ENCODE data around the gene WASHC4.
"Not testable (repeated sequence)": the region's sequence is repeated elsewhere in the genome, so short reads cannot be mapped to it uniquely, and the experiment has no call there.

WASHC4 gene

GRCh38 chr12:105167346-105167745, 59.8 kb downstream of the WASHC4 start:
- no peak for DNase-seq

DNA sequence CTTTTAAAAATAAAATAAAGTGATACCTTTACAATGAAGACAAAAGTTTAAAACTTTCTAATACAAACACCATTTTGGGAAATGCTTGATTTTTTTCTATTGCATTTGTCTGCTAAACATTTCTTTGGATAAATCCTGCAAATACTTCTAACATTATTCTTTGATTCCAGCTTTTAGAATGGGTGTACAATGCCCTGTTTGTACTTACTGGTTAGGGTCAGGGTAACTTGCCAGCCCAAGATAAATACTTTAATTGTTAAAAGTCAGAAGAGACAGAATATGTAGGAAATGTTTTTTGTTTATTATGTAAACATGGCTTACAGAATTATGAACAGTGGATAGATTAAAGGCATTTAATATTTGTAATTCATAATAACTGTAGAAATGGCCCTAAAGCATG, 60.5 kb downstream of the WASHC4 start:
- no peak for DNase-seq

DNA sequence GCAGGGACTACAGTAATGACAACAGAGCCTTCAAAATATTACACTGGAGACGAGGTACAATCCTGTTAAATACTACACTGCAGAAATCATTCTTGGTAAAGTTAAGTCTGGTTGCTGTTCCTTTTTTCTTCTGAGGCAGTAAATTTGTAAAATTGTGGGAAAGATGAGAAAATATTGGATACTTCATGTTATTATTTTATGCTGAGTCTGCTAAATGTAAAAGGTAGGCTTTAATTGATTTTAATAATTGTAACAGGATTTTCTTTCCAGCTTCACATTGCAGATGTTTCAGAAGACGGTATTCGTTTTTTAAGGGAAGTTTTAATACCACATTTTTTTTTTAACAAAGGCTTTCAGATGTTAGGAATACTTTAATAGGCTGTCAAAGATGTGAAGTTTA, 62.6 kb downstream of the WASHC4 start:
- DNase-seq: no peak

GRCh38 chr12:105171691-105172436, 64.3 kb downstream of the WASHC4 start:
- DNase-seq: no peak

- no peak for DNase-seq
Observed at GRCh38 chr12:105175397-105175990, 68.0 kb downstream of the WASHC4 start.

- no peak for DNase-seq
Observed at GRCh38 chr12:105177208-105177607, 69.7 kb downstream of the WASHC4 start.

GRCh38 chr12:105179114-105179513, 71.6 kb downstream of the WASHC4 start:
- DNase-seq: not testable (repeated sequence)

- not testable (repeated sequence) for DNase-seq
Observed at GRCh38 chr12:105183406-105183805, 75.9 kb downstream of the WASHC4 start.

DNA sequence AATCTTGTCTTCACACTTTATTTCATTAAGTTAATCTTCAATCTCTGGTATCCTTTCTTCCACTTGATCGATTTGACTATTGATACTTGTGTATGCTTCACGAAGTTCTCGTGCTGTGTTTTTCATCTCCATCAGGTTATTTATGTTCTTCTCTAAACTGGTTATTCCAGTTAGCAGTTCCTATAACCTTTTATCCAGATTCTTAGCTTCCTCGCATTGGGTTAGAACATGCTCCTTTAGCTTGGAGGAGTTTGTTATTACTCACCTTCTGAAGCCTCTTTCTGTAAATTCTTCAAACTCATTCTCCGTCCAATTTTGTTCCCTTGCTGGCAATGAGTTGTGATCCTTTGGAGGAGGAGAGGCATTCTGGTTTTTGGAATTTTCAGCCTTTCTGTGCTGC, 76.4 kb downstream of the WASHC4 start:
- not testable (repeated sequence) for DNase-seq

- no peak for DNase-seq
Observed at GRCh38 chr12:105189293-105189692, 81.8 kb downstream of the WASHC4 start.

DNA sequence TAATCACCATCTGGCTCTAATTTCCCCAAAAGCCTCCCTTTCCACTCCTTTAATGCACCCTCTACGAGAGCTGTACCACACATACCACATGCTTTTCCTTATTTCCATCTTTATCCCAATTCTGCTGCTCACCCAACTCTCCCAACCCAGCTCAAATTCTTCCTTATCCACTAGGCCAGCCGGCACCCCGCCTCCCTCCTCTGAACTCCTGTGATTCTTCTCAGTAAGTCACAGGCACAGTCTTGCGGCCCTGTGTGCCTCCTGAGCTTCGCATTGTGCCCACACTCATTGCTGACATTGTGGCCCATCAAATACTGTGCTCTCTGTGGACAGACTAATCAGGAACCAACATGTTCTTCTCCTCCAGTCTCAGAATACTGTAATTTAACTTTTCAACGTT, 83.0 kb downstream of the WASHC4 start:
- no peak for DNase-seq

GRCh38 chr12:105192624-105193225, 85.2 kb downstream of the WASHC4 start:
- no peak for DNase-seq

DNA sequence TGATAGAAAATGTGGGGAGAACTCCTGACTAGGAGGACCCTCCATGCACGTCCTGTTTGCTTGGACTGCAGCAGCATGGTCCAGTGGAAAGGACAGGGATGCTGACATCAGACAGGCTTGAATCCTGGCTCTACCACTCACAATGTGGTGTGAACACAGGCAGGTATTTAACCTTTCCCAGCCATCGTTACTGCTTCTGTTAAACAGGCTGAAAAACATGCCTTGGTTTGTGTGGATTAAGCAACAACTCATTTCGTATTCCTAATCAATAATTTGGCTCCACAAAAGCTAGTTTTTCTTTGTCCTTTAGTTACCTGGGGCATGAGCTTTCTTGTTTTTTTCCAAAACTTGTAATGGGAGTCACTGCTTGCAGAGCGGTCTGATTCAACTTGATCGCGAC, 87.4 kb downstream of the WASHC4 start:
- no peak for DNase-seq

DNA sequence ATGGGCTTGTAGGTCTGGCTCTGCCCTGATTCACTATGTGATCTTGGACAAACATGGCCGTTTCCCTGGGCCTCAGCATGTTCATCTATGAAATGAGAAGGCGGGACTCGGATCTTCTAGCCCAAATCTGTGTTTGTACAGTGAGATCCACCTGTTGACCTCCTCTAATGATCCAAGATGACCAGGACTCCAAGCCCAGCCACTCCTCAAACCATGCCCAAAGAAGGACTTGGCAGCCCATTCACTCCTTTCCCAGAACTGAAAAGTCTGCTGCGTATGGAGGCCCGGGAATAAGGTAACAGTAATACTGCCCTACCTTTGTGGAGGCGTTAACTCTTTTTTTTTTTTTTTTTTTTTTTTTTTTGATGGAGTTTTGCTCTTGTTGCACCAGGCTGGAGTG, 88.6 kb downstream of the WASHC4 start:
- DNase-seq: no peak

- no peak for DNase-seq
Observed at GRCh38 chr12:105198961-105199360, 91.4 kb downstream of the WASHC4 start.

GRCh38 chr12:105200385-105200784, 92.9 kb downstream of the WASHC4 start:
- no peak for DNase-seq

GRCh38 chr12:105201299-105201698, 93.8 kb downstream of the WASHC4 start:
- DNase-seq: no peak

DNA sequence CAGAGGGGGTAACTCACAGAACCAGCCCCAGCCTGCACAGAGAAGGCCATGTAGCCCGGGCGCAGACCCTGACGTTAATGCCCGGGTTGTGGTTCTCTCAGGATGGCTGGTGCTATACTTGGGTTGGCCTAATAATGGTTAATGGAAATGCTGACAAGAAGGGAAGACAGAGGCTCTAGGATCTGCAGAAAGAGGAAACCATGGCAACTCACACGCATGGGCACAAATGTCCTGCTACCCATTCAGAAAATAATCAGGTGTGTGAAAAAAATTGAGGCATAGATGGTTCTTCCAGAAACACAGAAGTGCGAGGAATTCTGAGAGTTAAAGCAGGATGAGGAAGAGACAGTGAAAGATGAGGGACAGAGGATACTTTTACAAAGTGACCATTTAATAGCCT, 94.7 kb downstream of the WASHC4 start:
- no peak for DNase-seq

- no peak for DNase-seq
Observed at GRCh38 chr12:105204127-105204526, 96.6 kb downstream of the WASHC4 start.

DNA sequence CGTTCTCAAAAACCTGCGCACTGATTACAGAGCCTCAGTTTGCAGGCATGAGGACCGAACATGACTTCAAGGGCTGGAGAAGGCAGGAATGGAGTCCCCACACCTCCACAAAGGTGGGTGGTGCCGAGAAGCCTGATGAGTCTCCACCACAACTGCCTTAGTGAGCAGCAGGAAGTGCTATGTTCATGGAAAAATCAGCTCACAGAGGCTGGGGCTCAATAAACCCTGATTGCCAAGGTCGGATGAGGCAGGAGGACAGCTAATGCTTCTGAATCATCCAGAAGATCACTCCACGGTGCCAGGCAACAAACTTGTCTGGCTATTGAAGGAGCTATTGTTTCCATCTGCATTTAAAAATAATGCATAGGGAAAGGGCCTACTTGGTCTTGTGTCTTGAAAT, 97.4 kb downstream of the WASHC4 start:
- peak; percentile 8 for DNase-seq

DNA sequence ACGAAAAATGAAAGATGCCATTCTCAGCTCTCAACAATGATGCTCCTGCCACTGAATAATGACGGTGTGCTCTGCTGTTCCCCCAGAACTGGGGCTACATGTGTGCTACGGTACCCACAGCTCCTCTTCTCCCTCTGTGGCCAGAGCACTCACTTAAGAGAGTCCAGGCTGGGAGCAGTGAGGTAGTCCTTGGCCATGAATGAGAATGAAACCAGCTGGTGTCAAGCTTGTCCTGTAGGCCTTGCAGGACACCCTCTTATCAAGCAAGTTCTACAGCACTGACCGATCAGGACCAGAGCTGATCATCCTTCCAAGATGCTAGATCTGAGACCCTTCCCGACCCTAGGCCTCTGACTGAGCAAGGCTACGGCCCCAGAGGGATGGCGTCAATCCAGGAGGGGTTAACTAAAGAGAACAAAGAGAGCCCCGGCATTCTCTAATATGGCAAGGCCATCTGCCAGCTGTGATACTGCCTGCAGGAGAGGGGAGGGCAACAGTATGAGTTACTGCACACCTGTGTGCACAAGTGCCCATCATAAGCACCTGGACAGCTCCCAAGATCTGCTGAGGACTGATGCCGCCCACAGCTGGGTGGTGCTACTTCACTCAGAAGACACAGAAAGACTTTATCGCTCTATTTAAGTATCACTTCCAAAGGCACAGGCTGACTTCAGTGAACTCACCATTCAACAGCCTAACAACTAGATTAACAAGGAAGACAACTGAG, 98.0 kb downstream of the WASHC4 start:
- DNase-seq: no peak

DNA sequence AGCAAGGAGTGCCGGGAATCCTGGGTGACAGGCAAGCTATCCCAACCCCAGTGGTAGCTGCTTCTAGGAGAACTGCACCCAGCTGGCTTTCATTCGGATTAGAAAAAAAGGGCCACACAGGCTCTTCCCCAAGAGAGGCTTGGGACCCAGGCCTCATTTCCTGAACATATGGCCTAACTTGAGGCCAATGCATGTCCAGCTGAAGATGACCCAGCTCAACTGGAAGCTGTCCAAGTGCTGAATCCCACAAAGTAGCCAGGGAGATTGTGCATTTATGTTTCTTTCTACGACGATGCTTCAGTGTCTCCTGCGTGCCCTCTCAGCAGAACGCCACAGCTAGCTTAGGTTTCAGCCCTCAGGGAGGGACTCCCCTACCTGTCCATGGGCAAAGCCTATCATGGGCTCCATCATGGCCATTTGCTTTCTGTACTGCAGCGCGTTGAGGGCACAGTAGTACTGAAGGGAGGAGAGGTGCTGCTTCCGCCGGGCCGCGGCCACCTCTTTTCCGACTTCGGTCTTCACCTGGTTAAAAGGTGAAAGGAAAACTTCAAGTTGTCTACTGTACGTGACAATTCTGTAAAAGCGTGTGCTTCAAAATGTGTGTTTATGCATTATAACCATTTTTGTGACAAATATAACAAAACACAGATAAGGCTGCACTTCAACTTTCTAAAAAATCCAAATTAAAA, 99.3 kb downstream of the WASHC4 start:
- no peak for DNase-seq

DNA sequence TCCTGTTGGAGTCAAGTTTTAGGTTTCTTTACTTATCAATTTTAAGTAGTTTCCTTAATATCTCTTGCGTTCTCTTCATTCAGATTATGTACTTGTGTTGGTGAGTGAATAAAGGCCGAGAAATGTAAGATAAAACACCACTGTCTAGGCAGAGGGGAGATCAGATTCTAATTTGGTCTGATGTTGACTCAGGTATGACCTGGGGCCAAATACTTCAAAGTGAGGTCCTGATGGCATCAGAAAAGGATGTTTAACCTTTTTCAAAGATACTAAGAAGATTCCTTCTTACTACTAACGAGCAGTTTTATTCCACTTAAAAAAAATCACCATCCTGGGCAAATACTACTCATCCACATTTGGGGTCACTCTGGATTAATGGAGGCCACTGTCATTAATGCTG, 101.6 kb downstream of the WASHC4 start:
- no peak for DNase-seq

All from stimulated activated naive CD4-positive, alpha-beta T cell treated with Interleukin-2 at 50 U/mL for 16 hours (primary cell).